BJ (cell line): ENCODE data around the gene MAGEA4. TPM values are rescaled to one million over a fixed set of nuclear protein-coding genes. Genes with fewer than 3 reads are reported as not detected.

Experiments
- CTCF ChIA-PET: fragments of 350-600 bp; formaldehyde crosslinking; extraction: SDS; loops from one replicate; lab custom pipeline; 2021; ENCODE audit warnings: antibody characterized with exemption, inconsistent platforms; lab: Yijun Ruan, JAX
- POLR2A ChIA-PET: fragments of 300-600 bp; sonication (Branson Sonifier 250); formaldehyde crosslinking; extraction: SDS; loops from one replicate; lab custom pipeline; 2021; ENCODE audit warnings: antibody characterized with exemption; lab: Charles Lee
- DNase-seq: peaks from one replicate; pipeline ENCODE4 v3.0.0-alpha.2; 2011; ENCODE audit warnings: low read depth
- H3K27me3 ChIP-seq: 2 replicates; pipeline ENCODE4 v1.6.0; 2011; ENCODE audit warnings: low read length; ENCODE audit not compliant: control insufficient read depth, insufficient read depth
- H3K36me3 ChIP-seq: 2 replicates; pipeline ENCODE4 v1.5.1; 2011; ENCODE audit warnings: low read length; ENCODE audit not compliant: control insufficient read depth, insufficient read depth
- H3K4me3 ChIP-seq: 2 replicates; pipeline ENCODE4 v1.5.1; 2011; ENCODE audit warnings: low read depth, mild to moderate bottlenecking, control low read depth, low read length
- polyA plus RNA-seq: library from polyadenylated mRNA; depleted of rRNA; stranded (reverse); fragments of >200 nt; gene quantifications from 2 replicates; pipeline ENCODE4 v1.2.3, GENCODE V29; 2011
- TF ChIP-seq, protein P1 (sequence below): IDR thresholded peaks from 2 replicates; pipeline ENCODE4 v1.5.1; 2011; ENCODE audit warnings: low read depth, mild to moderate bottlenecking, control low read depth, inconsistent platforms, low read length, moderate library complexity; ENCODE audit not compliant: insufficient read depth

MAGEA4 gene
- polyA plus RNA-seq, 1 experiment: not detected

DNA sequence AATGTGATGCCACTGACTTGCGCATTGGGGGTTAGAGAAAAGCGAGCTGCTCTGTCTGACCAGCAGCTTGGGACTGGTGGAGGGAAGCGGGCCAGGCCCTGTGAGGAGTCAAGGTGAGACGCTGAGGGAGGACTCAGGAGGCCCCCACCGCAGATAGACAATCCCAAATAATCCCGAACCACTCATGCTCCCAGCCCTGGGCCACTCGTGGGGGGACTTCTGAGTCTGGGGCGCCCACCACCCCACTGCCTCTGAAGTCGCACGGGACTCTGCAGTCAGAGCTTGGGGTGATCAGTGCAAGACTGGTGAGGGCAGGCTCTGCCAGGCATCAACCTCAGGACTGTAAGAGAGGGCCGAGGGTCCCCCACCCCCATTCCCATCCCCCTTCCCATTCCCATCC is 6.9 kb downstream of the MAGEA4 start:
- H3K4me3 ChIP-seq: no peak overlapping the region
- no peaks in the 10 kb centered on the region for H3K27me3 ChIP-seq
- no peaks in the 10 kb centered on the region for H3K36me3 ChIP-seq
- TF ChIP-seq, protein P1, sequence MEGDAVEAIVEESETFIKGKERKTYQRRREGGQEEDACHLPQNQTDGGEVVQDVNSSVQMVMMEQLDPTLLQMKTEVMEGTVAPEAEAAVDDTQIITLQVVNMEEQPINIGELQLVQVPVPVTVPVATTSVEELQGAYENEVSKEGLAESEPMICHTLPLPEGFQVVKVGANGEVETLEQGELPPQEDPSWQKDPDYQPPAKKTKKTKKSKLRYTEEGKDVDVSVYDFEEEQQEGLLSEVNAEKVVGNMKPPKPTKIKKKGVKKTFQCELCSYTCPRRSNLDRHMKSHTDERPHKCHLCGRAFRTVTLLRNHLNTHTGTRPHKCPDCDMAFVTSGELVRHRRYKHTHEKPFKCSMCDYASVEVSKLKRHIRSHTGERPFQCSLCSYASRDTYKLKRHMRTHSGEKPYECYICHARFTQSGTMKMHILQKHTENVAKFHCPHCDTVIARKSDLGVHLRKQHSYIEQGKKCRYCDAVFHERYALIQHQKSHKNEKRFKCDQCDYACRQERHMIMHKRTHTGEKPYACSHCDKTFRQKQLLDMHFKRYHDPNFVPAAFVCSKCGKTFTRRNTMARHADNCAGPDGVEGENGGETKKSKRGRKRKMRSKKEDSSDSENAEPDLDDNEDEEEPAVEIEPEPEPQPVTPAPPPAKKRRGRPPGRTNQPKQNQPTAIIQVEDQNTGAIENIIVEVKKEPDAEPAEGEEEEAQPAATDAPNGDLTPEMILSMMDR: no peak
- no peak for DNase-seq
- POLR2A ChIA-PET: no interaction called here
- CTCF ChIA-PET: no interaction called here

DNA sequence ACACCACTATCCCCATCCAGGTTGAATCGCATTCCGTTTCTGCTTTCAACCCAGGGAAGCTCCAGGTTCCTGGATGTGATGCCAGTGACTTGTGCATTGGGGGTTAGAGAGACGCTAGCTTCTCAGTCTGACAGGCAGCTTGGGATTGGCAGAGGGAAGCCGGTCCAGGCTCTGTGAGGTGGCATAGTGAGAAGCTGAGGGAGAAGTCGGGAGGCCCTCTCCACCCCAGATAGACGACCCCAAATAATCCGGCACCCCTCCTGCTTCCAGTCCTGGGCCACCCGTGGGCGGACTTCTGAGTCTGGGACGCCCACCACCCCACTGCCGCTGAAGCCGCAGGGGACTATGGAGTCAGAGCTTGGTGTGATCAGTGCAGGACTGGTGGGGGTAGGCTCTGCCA is 7.4 kb downstream of the MAGEA4 start:
- ChIA-PET CTCF (no interaction called here), POLR2A (no interaction called here)
- H3K36me3 ChIP-seq: no peaks in the 10 kb centered on the region
- DNase-seq: no peak
- H3K27me3 ChIP-seq: no peaks in the 10 kb centered on the region
- TF ChIP-seq, protein P1: no peak
- no peak overlapping the region for H3K4me3 ChIP-seq

DNA sequence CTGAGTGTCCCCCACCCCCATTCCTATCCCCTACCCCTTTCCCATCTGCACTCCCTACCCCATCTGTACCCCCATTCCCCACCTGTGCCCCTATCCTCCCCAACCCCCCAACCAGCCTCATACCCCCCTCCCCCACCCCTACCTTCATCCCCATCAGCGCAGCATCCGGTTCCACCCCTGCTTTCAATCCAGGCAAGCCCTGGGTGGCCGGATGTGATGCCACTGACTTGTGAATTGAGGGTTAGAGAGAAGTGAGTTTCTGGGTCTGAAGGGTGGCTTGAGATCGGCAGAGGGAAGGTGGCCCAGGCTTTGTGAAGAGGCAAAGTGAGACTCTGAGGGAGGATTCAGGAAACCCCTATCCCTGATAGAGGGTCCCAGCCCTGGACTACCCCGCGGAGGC is 7.8 kb downstream of the MAGEA4 start:
- POLR2A ChIA-PET: no interaction called here
- CTCF ChIA-PET: no interaction called here

DNA sequence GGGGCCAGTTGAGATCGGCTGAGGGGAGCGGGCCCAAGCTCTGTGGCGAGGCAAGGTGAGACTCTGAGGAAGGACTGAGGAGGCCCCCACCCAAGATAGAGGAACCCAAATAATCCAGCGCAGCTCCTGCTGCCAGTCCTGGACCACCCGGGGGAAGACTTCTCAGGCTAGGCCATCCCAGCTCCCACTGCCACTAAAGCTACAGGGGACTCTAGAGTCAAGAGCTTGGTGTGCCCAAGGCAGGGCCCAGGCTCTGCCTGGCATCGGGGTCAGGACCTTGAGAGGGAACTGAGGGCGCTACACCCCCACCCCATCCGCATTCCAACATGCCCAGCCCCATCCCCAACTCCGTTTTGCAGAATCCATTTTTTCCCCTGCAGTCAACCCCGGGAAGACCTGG is 8.6 kb downstream of the MAGEA4 start:
- no peaks in the 10 kb centered on the region for H3K27me3 ChIP-seq
- TF ChIP-seq, protein P1: no peak
- H3K4me3 ChIP-seq: no peak overlapping the region
- ChIA-PET POLR2A (no interaction called here), CTCF (no interaction called here)
- DNase-seq: no peak
- no peaks in the 10 kb centered on the region for H3K36me3 ChIP-seq

More for the DNA sequence above, 7.8 kb downstream of the MAGEA4 start:
- no peaks in the 10 kb centered on the region for H3K27me3 ChIP-seq
- H3K36me3 ChIP-seq: no peaks in the 10 kb centered on the region
- TF ChIP-seq, protein P1: no peak
- no peak for DNase-seq
- no peak overlapping the region for H3K4me3 ChIP-seq

DNA sequence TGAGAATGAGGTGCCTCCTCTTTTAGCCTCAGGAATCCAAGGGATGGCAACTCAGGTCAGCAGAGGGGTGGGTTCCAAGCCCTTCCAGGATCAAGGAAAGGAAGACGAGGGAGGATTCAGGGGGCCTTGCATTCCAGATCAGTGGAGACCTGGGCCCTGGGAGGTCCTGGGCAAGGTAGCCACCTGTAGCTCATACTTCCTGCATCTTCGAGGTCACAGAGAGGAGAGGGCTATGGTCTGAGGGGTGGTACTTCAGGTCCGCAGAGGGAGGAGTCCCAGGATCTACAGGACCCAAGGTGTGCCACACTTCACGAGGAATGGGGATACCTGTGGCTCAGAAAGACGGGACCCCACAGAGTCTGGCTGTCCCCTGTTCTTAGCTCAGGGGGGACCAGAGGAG is 9.2 kb downstream of the MAGEA4 start:
- no peaks in the 10 kb centered on the region for H3K27me3 ChIP-seq
- no peaks in the 10 kb centered on the region for H3K36me3 ChIP-seq
- no peak for DNase-seq
- TF ChIP-seq, protein P1: no peak
- ChIA-PET CTCF (no interaction called here), POLR2A (no interaction called here)
- H3K4me3 ChIP-seq: no peak overlapping the region
